GM19239 (cell line): ENCODE results near the gene CDCA5.

Experiments used
- DNase-seq: peaks from one replicate; pipeline ENCODE4 v3.0.0; 2011; ENCODE audit warnings: low spot score; ENCODE audit not compliant: insufficient read length
- FAIRE-seq: peaks from 2 replicates; lab custom pipeline; 2011; peaks lifted over from hg19 to GRCh38; lab: Jason Lieb, UNC

Gene CDCA5, protein sequence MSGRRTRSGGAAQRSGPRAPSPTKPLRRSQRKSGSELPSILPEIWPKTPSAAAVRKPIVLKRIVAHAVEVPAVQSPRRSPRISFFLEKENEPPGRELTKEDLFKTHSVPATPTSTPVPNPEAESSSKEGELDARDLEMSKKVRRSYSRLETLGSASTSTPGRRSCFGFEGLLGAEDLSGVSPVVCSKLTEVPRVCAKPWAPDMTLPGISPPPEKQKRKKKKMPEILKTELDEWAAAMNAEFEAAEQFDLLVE

GRCh38 chr11:65083834-65084597 is at the start of gene CDCA5, which contains the start of gene ZFPL1:
TSS of gene CDCA5 (minus strand) at chr11:65084040. CDS start at chr11:65083978, 62 bp downstream.
TSS of gene ZFPL1 (plus strand) at chr11:65084222. CDS start at chr11:65084699, 477 bp downstream.
- DNase-seq (peak; percentile 99), FAIRE-seq (peak; percentile 98)

DNA sequence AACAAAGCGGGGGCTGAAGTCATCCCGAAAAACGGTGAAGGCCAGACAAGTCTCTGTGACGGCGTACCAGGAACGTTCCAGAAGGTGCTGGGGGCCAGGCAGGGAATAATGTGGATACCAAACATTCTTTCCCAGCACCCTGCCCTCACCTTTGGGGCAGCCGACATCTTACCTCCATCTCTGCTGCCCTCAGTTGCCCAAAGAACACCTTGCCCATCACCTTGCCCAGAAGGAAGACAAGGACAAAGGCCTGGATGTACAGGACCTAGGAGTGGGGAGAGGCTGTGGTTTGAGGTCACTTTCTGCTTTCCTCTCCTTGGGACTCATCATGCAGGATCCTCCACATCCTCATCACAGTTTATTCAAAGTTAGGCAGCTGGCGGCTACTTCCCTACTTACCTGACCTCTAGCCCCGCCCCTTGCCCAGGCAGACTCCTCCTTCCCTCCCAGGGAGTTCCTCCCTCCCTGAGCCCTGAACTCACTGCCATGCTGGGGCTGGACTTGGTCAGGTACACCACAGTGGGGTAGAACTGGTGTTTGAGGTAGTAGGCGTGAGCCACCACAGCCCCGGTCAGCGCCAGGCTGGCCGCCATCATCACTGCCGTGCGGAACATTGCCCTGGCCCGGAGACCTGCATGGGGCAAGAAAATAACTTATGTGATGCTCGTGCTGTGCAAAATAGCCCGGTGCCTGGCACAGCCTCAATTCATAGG is 49.3 kb upstream of the CDCA5 start:
- DNase-seq (no peak), FAIRE-seq (peak; percentile 94)

DNA sequence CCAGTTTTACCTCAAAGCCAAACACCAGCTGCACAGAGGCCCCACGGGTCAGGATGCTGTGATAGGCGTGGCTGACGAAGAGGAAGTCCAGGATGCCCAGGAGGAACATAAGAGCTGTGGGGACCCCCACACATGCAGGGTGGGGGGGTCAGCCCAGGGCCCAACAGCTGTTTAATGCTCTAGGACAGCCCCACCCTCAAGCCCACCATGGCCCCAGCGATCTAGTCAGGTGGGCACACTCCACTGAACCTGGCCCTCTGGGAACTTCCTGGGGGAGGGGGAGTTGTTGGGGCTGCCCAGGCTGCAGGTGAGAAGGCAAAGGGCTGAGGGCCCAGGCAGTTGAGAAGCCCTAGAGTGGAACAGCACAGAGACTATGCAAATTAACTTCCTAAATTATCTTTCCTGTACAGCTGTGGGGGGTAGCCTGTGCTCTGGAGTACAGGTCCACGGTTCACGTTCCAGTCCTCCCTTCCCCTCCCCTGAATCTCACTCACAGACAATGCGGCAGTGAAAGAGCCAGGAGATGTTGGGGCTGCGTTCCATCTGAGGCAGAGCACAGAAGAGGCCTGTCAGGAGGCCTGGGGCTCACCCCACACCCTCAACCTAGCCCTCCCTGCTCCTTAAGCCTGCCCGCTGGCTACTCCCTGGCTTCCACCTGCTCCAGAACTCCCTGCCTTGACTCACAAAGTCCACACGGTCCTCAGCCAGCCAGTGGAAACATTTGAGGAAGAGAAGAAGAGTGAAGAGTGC is 48.6 kb upstream of the CDCA5 start:
- FAIRE-seq, result peak; percentile 96
- DNase-seq, result no peak

DNA sequence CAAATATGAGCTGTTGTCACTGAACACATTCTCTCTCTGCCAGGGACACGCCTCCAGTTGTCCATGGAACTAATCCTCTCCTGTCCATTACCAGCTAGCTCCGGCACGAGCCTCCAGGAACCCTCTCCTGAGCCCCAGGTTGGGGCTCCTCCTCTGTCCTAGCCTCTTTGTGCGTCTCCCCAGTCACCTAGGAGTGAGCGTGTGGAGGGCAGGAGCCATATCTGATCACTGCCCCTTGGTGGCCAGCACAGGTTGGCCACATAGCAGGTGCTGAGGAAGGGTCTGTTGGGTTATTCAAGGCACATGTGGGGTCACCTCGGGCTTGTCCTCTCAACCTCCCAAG is 48.0 kb upstream of the CDCA5 start:
- FAIRE-seq (no peak), DNase-seq (no peak)

DNA sequence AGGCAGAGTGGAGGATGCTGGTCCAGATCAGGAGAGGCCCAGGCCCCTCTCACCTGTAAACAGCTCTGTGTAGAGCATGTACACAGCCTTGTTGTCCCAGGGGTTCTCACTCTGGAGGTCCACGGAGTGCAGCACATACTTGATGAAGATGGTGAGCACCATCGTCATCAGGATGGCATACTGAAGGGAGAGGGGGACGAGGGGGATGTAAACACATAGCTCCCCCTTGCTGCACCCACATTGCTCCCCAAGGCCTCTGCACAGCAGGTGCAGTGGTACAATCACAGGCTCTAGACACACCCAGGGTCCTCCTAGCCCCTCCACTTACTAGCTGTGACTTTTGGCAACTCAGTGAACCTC is 47.6 kb upstream of the CDCA5 start:
- FAIRE-seq, result no peak

GRCh38 chr11:65130631-65131416 is 47.0 kb upstream of the CDCA5 start:
- FAIRE-seq, result no peak
- DNase-seq, result no peak

More for the DNA sequence above, 47.6 kb upstream of the CDCA5 start:
- DNase-seq, result no peak

- DNase-seq, result no peak
- FAIRE-seq, result no peak
Measured at GRCh38 chr11:65129649-65130441, 46.0 kb upstream of the CDCA5 start.

GRCh38 chr11:65128182-65129145 is 44.6 kb upstream of the CDCA5 start:
- no peak for DNase-seq
- no peak for FAIRE-seq

GRCh38 chr11:65127473-65128181 is 43.8 kb upstream of the CDCA5 start:
- DNase-seq (no peak), FAIRE-seq (no peak)

DNA sequence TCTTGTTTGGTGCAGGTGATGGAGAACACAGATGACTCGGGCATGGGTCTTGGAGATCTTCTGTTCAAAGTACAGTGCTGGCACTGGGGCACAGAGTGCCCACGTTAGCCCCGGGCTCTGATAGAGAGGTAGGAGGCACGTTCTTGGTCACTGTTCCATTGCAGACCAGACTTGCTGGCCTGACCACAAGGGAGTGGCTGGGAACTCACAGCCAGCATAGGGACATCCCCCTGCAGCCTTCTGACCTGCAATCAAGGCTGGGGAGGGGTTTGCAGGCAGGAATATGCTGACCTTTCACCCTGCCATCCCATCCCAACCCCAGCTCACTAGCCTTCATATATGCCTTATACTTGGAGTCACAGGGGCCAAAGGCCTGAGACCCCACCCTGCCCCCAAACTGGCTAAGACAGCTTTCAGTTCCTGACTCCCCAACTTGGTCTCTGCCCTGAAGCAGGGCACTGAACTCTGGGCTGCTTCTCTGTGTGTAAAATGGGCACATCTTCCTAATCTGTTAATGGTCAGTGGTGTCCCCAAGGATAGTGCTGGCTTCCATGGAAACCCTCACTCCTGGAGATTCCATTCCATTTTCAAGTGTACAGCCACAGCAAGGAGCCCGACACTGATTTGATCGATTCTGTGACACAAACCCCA is 42.9 kb upstream of the CDCA5 start:
- FAIRE-seq (no peak), DNase-seq (no peak)

- no peak for FAIRE-seq
- DNase-seq, result no peak
Measured at GRCh38 chr11:65125197-65126056, 41.6 kb upstream of the CDCA5 start.

- DNase-seq (no peak), FAIRE-seq (no peak)
Measured at GRCh38 chr11:65124480-65125196, 40.8 kb upstream of the CDCA5 start.

DNA sequence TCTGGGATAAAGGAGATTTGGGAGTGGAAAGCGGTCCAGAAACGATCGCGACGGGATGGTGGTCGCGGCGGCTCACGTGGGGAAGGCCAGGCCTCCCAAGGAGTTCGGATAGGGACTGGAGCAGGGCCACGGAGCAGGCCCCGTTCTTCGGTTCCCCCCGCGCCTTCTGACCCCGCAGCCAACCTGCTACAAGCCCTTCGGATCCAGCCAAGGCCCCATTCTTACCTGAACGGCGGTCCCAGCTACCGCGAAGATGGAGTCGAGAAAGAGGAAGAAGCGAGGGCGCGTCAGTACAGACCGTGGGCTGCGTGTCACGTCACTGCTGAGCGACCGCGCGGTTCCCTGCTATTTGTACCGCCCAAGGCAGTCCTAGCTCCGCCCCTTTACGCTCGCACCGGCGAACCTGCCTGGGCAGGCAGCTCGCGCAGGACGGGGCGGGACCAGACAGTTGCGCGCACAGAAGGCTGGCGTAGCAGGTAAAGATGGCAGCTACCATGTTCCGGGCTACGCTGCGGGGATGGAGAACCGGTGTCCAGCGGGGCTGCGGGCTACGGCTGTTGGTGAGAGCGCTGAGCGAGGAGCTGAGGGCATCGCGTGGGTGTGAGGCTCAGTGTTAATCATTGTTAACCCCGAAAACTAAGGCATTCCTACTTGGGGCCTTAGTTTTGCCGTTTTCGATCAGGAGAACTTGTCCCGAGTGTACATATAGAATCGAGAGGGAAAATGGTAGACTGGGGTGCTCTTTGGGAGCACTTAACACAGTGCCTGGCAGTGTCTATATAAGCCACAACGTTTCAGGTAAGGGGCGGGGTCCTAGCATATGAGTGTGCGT is 38.2 kb upstream of the CDCA5 start, which contains the start of the genes FAU and MRPL49:
Gene FAU, minus strand, starts transcription at position 270 of the 832 bp plus-strand sequence. CDS start 321 bp downstream, outside the sequence.
Gene MRPL49, plus strand, starts transcription at position 457 of the 832 bp plus-strand sequence. Its CDS starts 26 bp downstream, at position 483.
- FAIRE-seq, result peak; percentile 96

DNA sequence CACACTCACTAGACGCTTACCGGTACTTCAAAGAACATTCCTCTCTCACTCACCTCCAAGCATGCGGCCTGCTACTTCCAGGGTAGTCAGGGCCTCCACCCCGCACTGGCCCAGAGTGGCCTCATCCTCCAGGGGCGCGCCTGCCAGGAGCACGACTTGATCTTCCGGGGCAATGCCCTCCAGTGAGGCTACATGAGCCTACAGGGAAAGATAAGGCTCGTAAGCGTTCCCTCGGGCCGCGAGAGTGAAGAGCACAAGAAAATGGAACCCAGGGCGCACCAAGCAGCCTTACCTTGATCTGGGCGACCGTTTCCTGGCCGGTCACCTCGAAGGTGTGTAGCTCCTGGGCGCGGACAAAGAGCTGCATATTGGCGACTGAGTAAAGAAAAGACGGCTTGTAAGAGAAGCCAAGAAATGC is 37.6 kb upstream of the CDCA5 start:
- FAIRE-seq (peak; percentile 69), DNase-seq (no peak)

More for the DNA sequence above, 38.2 kb upstream of the CDCA5 start, which contains the start of the genes FAU and MRPL49:
- peak; percentile 89 for DNase-seq
